GM19351 (cell line): ENCODE measurements around the gene CNRIP1.
"Not testable (repeated sequence)": the region's sequence is repeated elsewhere in the genome, so short reads cannot be mapped to it uniquely, and the experiment has no call there.

ENCODE experiments used
- ATAC-seq: cut with Tn5 transposase; IDR thresholded peaks from one replicate; pipeline ENCODE4 v1.9.1; 2021; ENCODE audit warnings: mild to moderate bottlenecking, moderate library complexity; ENCODE audit not compliant: unreplicated experiment

Gene CNRIP1

GRCh38 chr2:68341062-68341329 lies 21.2 kb upstream of the CNRIP1 start:
- no peak for ATAC-seq

- no peak for ATAC-seq
Measured at GRCh38 chr2:68340226-68341061, 20.7 kb upstream of the CNRIP1 start.

- ATAC-seq: no peak
Measured at GRCh38 chr2:68336192-68336591, 16.4 kb upstream of the CNRIP1 start.

- no peak for ATAC-seq
Measured at GRCh38 chr2:68333931-68334330, 14.2 kb upstream of the CNRIP1 start.

- no peak for ATAC-seq
Measured at GRCh38 chr2:68333009-68333408, 13.3 kb upstream of the CNRIP1 start.

- no peak for ATAC-seq
Measured at GRCh38 chr2:68330691-68331090, 10.9 kb upstream of the CNRIP1 start.

- ATAC-seq: no peak
Measured at GRCh38 chr2:68328901-68329300, 9.2 kb upstream of the CNRIP1 start.

- ATAC-seq: no peak
Measured at GRCh38 chr2:68325056-68325455, 5.3 kb upstream of the CNRIP1 start.

- no peak for ATAC-seq
Measured at GRCh38 chr2:68320118-68320641, 431 bp upstream of the CNRIP1 start.

- no peak for ATAC-seq
Measured at GRCh38 chr2:68318914-68319397, 793 bp downstream of the CNRIP1 start.

GRCh38 chr2:68317971-68318913 lies 1.5 kb downstream of the CNRIP1 start:
- no peak for ATAC-seq

- no peak for ATAC-seq
Measured at GRCh38 chr2:68316111-68316510, 3.6 kb downstream of the CNRIP1 start.

GRCh38 chr2:68311033-68311432 lies 8.7 kb downstream of the CNRIP1 start:
- no peak for ATAC-seq

- no peak for ATAC-seq
Measured at GRCh38 chr2:68309426-68309825, 10.3 kb downstream of the CNRIP1 start.

GRCh38 chr2:68303902-68304272 lies 15.9 kb downstream of the CNRIP1 start:
- not testable (repeated sequence) for ATAC-seq

- no peak for ATAC-seq
Measured at GRCh38 chr2:68303033-68303901, 16.5 kb downstream of the CNRIP1 start.

- no peak for ATAC-seq
Measured at GRCh38 chr2:68302281-68302875, 17.4 kb downstream of the CNRIP1 start.

- ATAC-seq: peak; percentile 87
Measured at GRCh38 chr2:68295516-68295915, 24.2 kb downstream of the CNRIP1 start.

GRCh38 chr2:68294913-68295312 lies 24.8 kb downstream of the CNRIP1 start:
- no peak for ATAC-seq

- no peak for ATAC-seq
Measured at GRCh38 chr2:68294187-68294586, 25.6 kb downstream of the CNRIP1 start.
